ENCODE measurements around the gene SPATA2.

GRCh38 chr20:49925901-49926454 lies 10.6 kb upstream of the SPATA2 start:
- TF ChIP-seq CTCF (IDR thresholded peaks at IDR 0.05) (no peak), POLR2A (IDR thresholded peaks at IDR 0.05; ENCODE audit: low read depth) (no peak)
